AG04450 (cell line): ENCODE measurements around the gene TLR3. TPM values are rescaled to one million over a fixed set of nuclear protein-coding genes. Genes with fewer than 3 reads are reported as not detected.

ENCODE experiments used
- CTCF ChIA-PET: fragments of 300-600, 350-600 bp; formaldehyde crosslinking; extraction: SDS; loops from one replicate; lab custom pipeline; 2022; ENCODE audit warnings: antibody characterized with exemption, inconsistent platforms; lab: Charles Lee
- POLR2A ChIA-PET: fragments of 350-600 bp; formaldehyde crosslinking; extraction: SDS; loops from one replicate; lab custom pipeline; 2021; ENCODE audit warnings: antibody characterized with exemption, inconsistent platforms; lab: Yijun Ruan, JAX
- DNase-seq: peaks from one replicate; pipeline ENCODE4 v3.0.0-alpha.2; 2011; ENCODE audit warnings: low read depth, low spot score
- H3K27ac ChIP-seq: one replicate; pipeline ENCODE4 v1.5.1; 2012; ENCODE audit warnings: low read depth, low read length, control low read depth
- H3K27me3 ChIP-seq: one replicate; pipeline ENCODE4 v1.6.0; 2012; ENCODE audit warnings: low read length; ENCODE audit not compliant: control insufficient read depth, insufficient read depth
- H3K4me3 ChIP-seq: 2 replicates; pipeline ENCODE4 v1.5.1; 2011; ENCODE audit warnings: mild to moderate bottlenecking, low read depth, low read length, control low read depth
- H3K9me3 ChIP-seq: 2 replicates; pipeline ENCODE4 v1.5.1; 2012; ENCODE audit warnings: low read length; ENCODE audit not compliant: control insufficient read depth, insufficient read depth
- polyA plus RNA-seq: library from polyadenylated mRNA; depleted of rRNA; stranded (reverse); fragments of >200 nt; gene quantifications from 2 replicates; pipeline ENCODE4 v1.2.3, GENCODE V29; 2011; rRNA removed
- small RNA-seq: library from RNA; depleted of rRNA; stranded (forward); fragments of <200 nt; gene quantifications from one replicate; pipeline ENCODE3, GENCODE V24; 2012; ENCODE audit warnings: low read depth; ENCODE audit not compliant: insufficient read length
- TF ChIP-seq, protein P1 (sequence below): IDR thresholded peaks from 2 replicates; pipeline ENCODE4 v1.5.1; 2011; ENCODE audit warnings: low read depth, low read length, control low read depth, inconsistent platforms

Gene TLR3
- polyA plus RNA-seq, 1 experiment, result 1.1 TPM

DNA sequence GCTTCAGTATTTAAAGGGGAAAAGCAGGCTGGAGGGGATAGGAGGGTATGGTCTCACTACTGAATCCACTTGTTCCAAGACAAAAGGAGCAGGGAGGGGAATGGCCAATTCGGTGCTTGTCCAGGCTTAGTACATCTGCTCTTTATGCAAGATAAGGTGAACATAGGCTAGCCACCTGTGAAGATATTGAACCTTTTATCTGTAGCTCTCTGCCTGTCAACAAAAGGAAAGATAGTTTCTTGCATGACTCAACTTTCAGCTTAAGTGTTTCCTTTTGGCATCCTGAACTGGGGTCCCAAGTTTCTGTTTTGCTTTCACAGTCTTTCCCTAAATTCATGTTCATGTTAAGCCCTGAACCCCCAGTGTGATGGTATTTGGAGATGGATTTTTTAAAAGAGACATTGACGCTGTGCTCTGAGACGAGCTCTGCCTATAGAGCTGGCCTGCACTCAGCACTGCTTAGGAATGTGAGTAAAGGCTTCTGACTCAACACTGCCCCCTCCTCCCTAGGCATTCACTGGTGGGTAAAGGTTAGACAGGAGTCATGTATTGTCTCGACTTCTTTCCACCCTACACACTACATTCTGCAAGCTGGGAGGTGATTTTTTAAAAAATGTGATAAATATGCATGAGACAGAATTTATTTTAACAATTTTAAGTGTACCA, 63.8 kb downstream of the TLR3 start:
- POLR2A ChIA-PET, result no interaction called here
- Histone ChIP-seq H3K4me3 (no peak overlapping the region), H3K27me3 (no peaks in the 10 kb centered on the region), H3K27ac (no peak overlapping the region), H3K9me3 (no peaks in the 10 kb centered on the region)
- no peak for DNase-seq
- TF ChIP-seq, protein P1, sequence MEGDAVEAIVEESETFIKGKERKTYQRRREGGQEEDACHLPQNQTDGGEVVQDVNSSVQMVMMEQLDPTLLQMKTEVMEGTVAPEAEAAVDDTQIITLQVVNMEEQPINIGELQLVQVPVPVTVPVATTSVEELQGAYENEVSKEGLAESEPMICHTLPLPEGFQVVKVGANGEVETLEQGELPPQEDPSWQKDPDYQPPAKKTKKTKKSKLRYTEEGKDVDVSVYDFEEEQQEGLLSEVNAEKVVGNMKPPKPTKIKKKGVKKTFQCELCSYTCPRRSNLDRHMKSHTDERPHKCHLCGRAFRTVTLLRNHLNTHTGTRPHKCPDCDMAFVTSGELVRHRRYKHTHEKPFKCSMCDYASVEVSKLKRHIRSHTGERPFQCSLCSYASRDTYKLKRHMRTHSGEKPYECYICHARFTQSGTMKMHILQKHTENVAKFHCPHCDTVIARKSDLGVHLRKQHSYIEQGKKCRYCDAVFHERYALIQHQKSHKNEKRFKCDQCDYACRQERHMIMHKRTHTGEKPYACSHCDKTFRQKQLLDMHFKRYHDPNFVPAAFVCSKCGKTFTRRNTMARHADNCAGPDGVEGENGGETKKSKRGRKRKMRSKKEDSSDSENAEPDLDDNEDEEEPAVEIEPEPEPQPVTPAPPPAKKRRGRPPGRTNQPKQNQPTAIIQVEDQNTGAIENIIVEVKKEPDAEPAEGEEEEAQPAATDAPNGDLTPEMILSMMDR, result peak; percentile 12; the same call in 1 of the 2 replicates
- CTCF ChIA-PET, result no interaction called here

DNA sequence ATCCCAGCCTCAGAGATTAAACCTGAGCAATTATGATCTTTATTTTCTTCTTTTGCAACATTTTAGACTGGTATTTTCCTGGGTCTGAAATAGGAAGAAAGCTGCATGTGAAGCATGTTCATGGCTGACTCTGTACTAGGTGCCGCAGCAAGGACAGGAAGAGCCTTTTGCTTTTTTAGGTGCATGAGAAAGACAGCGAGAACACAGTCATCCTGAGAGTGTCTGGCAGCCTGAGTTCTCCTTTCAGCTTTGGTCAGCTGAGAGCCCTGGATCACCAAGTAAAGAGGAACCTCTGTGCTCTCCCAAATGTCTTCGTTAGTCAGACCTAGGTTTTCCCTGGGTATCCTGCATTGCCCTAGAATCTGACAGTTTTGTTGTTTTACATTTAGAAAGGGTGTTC, 65.3 kb downstream of the TLR3 start:
- Histone ChIP-seq H3K27me3 (no peaks in the 10 kb centered on the region), H3K27ac (no peak overlapping the region), H3K4me3 (no peak overlapping the region), H3K9me3 (no peaks in the 10 kb centered on the region)
- ChIA-PET POLR2A (no interaction called here), CTCF (no interaction called here)
- DNase-seq, result no peak
- TF ChIP-seq, protein P1, result no peak

- no peaks in the 10 kb centered on the region for H3K9me3 ChIP-seq
- no peaks in the 10 kb centered on the region for H3K27me3 ChIP-seq
- TF ChIP-seq, protein P1, result no peak
- H3K4me3 ChIP-seq, result no peak overlapping the region
- H3K27ac ChIP-seq, result no peak overlapping the region
- CTCF ChIA-PET, result no interaction called here
- DNase-seq, result no peak
- POLR2A ChIA-PET, result no interaction called here
These were observed 65.9 kb downstream of the TLR3 start for GRCh38 chr4:186134861-186135260.

- H3K27ac ChIP-seq, result no peak overlapping the region
- H3K27me3 ChIP-seq, result no peaks in the 10 kb centered on the region
- TF ChIP-seq, protein P1, result peak; percentile 56
- ChIA-PET CTCF (interaction anchor here (0.5 to 1.9 kb wide), 18 partner anchors 9 to 1464 kb away, joined by 3 to 14 read pairs (median 4); partner anchors contain the start of genes CYP4V2 and TLR3), POLR2A (no interaction called here)
- no peak for DNase-seq
- H3K4me3 ChIP-seq, result no peak overlapping the region
- no peaks in the 10 kb centered on the region for H3K9me3 ChIP-seq
These were observed 68.3 kb downstream of the TLR3 start for GRCh38 chr4:186137196-186137794.

Small RNA genes within 50 kb of the gene (small RNA-seq; reads per million reads assigned to genes)
- not detected for gene RF00322
- gene RNU4-64P, result not detected

Other genes with a start within 250 kb of the TLR3 start
- 0.07 and 0.20 TPM in 2 replicates for gene FAM149A, start 35.5 kb downstream of the TLR3 start, polyA plus RNA-seq
- gene CYP4V2, start 122.4 kb downstream of the TLR3 start, polyA plus RNA-seq, result 3.7 and 4.8 TPM in 2 replicates
- 0.11 TPM in 1 of 2 replicates, not detected in the other for gene KLKB1, start 158.4 kb downstream of the TLR3 start, polyA plus RNA-seq
- gene F11, start 197.0 kb downstream of the TLR3 start, polyA plus RNA-seq, result not detected in 2 replicates